ENCODE results near the gene TM9SF2. TPM values are rescaled to one million over a fixed set of nuclear protein-coding genes. Genes with fewer than 3 reads are reported as not detected.

The TM9SF2 gene
- total RNA-seq, 1 donor from 2014 or later, result 76.9 TPM

DNA sequence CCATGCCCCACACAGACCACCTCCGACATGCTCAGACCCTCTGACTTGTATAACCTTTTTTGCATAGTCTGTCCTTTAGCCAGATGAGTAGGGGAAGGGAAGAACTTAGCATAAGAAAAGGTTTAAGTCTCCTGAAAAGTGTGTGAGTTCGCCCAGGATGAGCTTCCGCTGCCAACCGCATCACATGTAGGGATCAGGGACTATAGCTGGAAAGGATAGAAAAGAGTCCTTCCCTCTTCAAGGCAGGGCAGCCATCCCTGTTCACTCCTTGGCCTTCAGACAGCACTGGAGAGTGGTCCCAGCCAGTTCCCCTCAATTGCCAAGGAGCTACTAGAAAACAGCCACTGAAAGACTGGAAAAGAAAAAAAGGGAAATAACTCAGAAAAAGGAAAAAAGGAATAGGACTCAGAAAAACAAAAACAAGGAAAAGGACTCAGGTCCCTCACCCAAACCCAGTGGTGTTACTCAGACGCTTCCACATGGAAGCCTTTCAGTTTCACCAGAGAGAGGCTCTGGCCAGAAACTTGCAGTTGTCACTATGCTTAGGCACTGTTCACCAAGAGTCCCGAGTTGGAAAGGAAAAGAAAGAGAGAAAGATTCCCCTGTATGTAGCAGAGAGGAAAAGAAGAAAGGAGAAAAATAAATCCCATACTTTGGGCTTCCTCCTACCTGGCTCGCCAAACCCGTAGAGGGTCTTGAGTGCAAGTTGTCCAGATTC lies 5.6 kb upstream of the TM9SF2 start:
- intact Hi-C loops (cut with micrococcal nuclease), result loop anchor here (1.0 to 5.0 kb wide), 12 partner anchors 11 to 1518 kb away; partner anchors contain the start of genes GGACT, GPR18, PCCA and ZIC2

DNA sequence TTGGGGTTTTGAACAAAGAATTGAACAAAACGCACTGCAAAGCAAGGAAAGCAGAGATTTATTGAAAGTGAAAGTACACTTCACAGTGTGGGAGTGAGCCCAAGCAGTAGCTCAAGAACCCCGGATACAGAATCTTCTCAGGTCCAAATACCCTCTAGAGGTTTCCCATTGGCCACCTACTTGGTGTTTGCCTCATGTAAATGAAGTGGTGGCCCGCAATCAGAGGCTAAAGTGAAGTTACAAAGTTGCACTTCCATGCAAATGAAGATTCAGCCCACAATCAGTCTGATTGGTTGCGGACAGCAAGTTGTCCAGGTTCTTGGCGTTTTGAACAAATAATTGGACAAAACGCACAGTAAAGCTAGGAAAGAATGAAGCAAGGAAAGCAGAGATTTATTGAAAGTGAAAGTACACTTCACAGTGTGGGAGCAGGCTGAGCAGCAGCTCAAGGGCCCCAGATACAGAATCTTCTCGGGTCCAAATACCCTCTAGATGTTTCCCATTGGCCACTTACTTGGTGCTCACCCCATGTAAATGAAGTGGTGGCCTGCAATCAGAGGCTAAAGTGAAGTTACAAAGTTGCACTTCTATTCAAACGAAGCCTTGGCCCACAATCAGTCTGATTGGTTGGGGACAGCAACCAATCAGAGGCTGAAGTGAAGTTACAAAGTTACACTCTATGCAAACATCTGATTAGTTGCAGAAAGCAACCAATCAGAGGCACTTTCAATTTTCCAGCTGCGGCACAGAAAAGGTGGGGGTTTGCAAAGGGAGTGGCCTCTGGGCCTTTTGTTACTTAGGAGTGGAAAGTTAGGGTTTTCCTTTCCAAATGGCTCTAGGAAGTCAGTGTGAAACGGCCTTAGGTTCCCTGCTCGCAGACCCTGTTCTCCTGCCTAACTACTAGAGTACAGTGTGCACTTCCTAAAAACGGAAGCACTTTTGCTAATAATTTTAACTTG lies 4.8 kb upstream of the TM9SF2 start:
- intact Hi-C loops (cut with micrococcal nuclease), result loop anchor here (1.0 to 5.0 kb wide), 12 partner anchors 12 to 1519 kb away; partner anchors contain the start of genes GGACT, GPR18, PCCA and ZIC2

DNA sequence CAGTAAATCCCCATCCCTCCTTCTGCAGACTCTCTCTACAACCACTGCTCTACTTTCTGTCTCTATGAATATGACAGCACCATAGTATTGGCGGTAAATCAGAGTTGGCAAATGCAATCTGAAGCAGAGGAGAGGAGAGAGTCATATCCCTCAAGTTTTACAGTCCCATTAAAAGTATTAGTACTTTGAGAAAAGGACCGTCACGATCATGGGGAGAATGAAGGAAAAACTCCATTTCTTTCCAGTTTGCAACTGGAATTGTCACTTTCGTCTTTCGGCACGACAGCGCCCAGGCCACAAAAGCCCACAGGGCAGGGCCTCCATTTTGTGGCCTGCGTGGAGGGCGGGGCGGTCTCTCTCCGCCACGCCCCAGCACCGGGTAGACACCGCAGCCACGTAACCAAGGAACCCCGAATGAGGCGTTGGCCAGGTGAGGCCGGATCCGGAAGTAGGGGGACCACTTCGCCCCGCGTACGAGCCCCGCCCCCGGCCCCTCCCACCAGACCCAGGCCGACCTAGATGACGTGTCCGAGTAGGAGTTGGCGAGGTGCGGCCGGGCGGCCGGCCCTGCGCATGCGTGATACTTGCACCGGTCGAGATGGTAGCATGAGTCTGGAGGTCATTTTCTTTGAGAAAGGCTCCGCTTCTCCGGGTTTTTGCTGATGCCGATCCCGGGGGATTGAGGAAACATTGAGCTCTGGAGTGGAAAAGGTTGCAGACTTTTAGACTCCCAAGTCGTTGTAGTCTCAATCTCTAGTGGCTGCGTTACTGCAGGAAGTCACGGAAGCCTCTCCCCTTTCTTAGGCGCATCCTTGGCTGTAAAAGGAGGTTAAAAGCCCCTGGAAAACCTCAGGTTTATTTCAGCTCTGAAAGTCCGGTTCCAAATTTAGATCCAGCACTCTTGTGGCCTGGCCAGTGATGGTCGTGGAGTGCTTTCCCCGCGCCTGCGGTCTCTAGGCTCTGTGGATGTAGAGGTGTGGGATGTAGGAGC lies 2.8 kb upstream of the TM9SF2 start:
- intact Hi-C loops (cut with micrococcal nuclease), result loop anchor here (1.0 to 5.0 kb wide), 12 partner anchors 34 to 1521 kb away; partner anchors contain the start of genes GGACT and ZIC2

DNA sequence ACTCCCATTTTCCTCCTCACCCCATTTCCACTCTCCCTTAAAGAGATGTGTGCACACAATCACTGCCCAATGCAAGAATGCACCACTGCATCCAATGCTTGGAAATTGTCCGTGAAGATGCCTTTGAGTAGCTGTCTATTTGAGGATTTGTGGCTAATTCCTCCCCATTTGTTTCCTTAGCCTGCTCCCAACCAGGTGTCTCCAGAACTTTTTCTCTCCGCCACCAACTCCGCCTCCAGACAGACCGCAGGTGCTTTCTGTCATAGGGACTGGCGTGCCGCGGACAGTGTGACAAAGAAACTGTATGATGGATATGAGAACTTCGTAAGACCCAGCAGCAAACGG lies 461 bp upstream of the TM9SF2 start:
- intact Hi-C loops (cut with micrococcal nuclease), result loop anchor here (1.0 to 5.0 kb wide), 7 partner anchors 42 to 589 kb away; partner anchors contain the start of genes CLYBL and UBAC2

DNA sequence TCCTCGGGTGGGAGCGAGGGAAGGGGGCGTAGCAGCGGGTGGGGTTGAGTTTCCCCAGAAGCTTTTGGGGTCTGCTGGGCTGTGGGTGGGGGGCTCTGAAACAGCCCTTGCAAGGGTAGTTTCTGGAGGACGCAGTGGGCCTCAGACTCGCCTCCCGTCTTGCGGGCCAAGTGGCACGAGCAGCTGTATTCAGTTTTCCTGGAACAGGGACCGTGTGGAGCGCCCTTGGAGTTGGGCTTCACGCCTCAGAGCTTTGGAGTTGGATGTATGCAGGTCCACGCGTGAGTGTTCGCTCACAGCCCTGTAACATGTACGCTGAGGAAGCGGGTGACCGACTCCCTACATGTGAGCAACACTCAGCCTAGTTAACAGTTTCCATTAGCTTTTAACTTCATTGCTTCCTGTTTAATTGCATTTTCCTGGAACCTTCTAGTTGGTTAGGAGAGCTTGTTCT lies 603 bp downstream of the TM9SF2 start:
- intact Hi-C loops (cut with micrococcal nuclease), result loop anchor here (1.0 to 5.0 kb wide), 7 partner anchors 41 to 590 kb away; partner anchors contain the start of genes CLYBL and UBAC2

DNA sequence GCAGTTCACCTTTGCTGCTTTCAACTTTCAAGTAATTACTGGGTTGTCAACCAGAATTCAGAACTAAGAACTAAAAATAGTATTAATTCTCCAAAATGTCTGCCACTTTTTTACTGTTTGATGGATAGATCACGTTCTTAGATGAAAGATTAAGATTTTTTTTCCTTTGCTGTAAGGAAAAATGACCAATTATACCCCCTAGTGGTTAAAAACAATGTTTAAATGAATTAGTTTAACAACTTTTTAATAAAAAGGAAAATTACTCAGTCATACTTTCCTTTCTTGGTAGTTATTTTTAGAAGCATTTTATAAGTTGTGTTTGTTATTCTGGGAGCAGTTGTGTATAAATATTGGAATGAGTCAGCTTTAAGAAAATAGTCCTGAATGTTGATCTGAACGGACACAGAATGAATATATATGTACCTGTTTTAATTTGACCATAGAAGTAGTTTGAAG lies 4.6 kb downstream of the TM9SF2 start:
- intact Hi-C loops (cut with micrococcal nuclease), result loop anchor here (1.0 kb wide), 1 partner anchor 64 kb away; no protein-coding TSS in a partner anchor

DNA sequence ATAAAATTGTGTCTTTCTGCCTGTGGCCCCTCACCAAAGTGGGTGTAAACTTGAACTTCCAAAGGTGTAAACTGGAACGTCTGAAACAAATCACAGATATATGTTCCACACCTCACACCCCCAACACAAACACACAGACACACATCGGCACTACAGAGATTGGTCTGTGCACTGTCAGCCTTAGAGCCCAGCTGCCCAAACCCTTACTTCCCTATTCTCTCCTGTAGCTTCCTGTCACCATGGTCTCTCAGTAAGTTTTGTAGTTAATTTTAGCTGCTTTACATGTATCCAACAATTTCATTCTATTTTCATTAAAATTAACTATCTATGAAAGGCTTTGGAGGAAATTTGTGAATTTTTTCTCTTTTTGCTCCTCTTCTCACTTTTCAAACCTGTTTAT lies 5.4 kb downstream of the TM9SF2 start:
- intact Hi-C loops (cut with micrococcal nuclease), result no loop called here

DNA sequence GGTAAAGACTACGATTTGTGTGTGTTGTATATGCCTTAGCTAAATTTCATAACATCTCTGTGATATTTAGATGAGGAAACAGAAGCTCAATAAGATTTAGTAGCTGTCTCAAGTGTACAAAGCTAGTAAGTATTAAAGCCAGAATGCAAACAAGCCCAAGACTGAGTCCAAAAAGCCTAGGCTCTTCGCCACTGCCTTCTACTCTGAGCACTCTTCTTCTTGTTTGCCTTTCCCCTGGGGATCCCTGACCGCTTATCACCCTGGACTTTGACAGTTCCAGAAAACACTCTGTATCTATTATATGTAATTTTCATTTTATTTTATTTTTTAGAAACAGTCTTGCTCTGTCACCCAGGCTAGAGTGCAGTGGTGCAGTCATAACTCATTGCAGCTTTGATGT lies 5.8 kb downstream of the TM9SF2 start:
- intact Hi-C loops (cut with micrococcal nuclease), result no loop called here

DNA sequence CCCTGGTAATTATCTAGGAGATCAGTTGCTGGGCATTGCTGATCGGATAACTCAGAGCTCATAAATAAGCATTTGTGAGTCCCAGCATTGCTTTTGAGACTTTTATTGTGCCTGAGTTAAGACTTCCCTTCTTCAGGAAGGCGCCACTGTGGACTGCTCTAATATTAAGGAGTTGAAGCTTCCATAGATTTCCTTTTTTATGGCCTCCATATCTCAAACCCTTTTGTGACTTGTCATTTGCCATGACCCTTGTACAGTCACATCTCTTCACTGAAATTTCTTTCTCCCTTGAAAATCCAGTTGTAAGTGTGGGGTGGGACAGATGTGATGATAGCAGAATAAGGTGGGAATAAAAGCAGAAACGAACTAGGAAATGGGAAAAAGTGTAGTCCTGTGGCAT lies 6.3 kb downstream of the TM9SF2 start:
- intact Hi-C loops (cut with micrococcal nuclease), result no loop called here

DNA sequence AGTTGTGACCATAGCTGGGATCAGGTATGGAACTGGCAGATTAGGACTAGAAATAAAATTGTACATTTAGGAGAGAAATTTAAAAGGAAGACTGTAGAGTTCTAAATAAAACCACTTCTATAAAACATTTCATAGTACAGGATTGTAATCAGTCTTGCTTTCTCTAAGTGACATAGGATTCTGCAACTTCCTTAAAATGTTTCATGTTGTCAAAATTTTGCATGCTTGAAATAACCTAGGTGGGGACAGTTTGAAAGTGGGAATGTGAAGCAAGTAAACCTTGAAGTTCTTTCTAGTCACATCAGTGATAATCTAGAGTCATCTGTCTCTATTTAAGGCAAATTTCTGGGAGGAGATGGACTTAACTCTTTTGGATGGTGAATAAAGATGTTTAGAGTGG lies 6.7 kb downstream of the TM9SF2 start:
- intact Hi-C loops (cut with micrococcal nuclease), result no loop called here

DNA sequence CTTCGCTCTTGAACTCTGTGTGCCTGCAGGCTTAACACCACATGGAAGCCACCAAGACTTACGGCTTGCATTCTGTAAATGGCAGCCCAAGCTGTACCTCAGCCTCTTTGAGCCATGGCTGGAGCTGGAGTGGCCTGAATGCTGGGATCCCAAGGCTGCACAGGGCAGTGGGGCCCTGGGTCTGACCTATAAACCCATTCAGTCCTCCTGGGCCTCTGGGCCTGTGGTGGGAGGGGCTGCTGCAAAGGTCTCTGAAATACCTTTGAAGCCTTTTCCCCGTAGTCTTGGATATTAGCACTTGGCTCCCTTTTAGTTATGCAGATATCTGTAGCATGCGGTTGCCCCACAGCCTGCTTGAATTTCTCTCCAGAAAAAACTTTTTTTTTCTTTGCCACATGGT lies 8.2 kb downstream of the TM9SF2 start:
- intact Hi-C loops (cut with micrococcal nuclease), result no loop called here

DNA sequence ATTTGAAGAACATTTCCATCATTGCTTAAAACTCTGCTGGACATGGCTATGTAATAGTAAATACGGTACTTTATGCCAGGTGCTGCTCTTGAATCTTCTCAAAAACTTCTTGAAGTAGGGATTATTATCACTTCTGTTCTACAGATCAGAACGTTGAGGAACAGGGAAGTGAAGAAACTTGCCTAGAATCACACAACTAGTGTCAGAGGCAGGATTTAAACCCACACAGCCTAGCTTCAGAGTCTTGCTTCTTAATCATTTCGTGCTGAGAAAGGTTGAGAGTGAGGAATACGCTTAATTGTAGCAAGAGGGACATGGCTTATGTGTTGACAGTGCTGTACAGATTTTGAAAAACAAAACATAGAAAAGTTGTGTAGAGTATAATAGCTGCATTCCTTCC lies 13.5 kb downstream of the TM9SF2 start:
- intact Hi-C loops (cut with micrococcal nuclease), result no loop called here

DNA sequence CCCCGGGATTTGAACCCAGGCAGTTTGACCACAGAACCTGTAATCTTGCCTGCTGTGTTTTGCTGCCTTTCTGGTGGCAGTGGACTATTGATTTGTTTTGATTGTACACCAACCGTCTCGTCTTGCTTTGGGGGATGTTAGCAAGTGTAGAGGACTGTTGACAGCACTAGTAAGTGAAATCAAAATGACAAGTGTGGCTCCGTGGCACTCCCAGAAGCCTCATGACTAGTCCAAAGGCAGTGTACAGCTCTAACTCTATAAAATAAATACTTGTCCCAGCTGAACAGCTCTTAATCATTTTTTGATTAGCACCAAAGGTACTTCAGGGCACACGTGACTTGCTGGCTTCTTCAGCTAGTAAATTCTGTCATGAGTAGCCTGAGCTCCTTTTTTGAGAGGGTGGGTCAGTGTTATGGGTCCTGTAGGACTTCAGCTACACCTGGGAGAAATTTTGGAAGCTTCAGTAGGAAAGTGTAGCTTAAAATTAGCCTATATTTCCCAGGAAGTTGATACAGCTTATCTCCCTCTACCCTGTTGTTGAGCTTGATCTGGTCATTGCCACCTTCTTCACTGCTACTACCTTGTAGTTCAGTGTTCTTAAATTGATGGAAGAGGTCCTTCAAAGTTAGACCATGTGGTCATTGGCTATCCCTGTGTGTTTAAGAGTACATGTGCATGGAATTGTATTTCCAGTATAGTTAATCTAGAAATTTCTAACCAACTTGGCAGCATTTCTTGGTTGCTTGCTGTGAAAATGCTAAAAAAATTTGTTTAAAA lies 15.1 kb downstream of the TM9SF2 start:
- intact Hi-C loops (cut with micrococcal nuclease), result no loop called here

DNA sequence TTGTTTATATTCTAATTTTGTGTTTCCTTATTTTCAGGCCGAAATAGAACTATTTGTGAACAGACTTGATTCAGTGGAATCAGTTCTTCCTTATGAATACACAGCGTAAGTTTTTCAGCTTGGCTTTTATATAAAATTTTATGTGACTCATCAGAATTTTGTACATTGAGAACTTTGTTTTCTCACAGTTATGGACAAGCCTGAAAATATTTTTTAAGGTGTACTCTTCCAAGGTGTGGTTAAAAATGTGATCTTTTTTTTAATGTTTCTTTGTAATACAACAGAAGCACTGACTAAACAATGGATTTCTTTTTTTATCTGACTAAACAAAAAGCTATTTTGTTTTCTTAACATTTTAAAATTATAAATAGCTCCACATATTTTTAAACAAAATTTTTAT lies 16.3 kb downstream of the TM9SF2 start:
- intact Hi-C loops (cut with micrococcal nuclease), result no loop called here

DNA sequence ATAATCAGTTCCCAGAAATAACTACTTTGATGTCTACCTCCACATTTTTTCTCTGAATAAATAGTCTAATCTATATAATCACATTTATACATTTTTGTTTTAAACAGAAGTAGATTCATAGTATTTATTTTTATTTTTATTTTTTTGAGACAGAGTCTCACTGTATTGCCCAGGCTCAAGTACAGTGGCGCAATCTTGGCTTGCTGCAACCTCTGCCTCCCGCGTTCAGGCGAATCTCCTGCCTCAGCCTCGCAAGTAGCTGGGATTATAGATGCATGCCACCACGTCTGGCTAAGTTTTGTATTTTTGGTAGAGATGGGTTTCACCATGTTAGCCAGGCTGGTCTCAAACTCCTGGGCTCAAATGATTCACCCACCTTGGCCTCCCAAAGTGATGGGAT lies 16.7 kb downstream of the TM9SF2 start:
- intact Hi-C loops (cut with micrococcal nuclease), result no loop called here

DNA sequence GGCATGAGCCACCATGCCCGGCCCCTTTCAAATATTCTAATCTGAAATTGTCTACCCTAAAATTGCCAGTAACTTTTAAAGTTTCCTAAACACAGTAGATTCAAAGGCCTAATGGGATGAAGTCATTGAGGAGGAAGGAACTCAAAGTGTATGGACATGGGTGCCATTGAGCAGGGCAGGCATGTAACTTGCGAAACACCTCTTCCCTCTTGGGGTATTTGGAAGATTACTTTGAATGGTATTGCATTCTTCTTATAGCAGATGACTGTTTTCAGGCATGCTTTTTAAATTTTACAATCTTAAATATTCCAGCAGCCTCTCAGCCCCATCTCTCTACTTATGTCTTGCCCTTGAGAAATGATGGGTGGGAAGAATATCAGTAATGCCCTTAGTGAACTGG lies 21.0 kb downstream of the TM9SF2 start:
- intact Hi-C loops (cut with micrococcal nuclease), result no loop called here

DNA sequence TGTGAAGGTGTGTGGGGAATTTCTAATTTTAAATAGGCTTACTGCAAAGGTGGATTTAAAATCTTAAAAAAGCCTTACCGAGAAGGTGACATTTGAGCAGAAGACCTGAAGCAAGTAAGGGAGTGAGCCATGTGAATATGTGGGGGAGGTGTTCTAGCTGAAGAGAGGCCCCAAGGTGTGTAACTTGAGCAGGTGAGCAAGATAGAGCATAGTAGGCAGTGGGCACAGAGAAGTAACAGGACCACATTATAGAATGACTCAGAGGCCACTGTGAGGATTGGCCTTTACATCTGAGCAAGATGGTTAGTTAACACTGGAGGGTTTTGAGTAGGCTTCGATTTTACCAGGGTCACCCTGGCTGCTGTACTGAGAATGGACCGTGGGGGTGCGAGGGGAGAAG lies 22.6 kb downstream of the TM9SF2 start:
- intact Hi-C loops (cut with micrococcal nuclease), result no loop called here

DNA sequence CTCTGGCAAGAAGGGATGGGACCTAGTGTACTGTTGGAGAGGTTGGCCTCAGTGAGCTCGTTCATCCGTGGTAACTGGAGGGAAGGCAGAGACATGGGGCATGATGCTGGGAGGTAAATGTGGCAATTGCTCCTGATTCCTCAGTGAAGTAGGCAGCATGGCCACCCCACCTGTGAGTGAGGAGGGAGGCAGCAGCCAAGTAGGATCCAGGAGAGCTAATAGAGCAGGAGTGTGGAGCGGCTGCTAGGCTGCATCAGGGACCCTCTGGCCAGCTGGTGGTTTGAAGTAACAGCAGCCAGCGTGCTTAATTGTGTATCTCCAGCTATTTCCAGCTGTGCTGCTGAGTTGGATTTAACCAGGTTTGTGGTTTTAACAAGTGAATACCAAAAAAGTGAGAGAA lies 24.7 kb downstream of the TM9SF2 start:
- intact Hi-C loops (cut with micrococcal nuclease), result no loop called here

DNA sequence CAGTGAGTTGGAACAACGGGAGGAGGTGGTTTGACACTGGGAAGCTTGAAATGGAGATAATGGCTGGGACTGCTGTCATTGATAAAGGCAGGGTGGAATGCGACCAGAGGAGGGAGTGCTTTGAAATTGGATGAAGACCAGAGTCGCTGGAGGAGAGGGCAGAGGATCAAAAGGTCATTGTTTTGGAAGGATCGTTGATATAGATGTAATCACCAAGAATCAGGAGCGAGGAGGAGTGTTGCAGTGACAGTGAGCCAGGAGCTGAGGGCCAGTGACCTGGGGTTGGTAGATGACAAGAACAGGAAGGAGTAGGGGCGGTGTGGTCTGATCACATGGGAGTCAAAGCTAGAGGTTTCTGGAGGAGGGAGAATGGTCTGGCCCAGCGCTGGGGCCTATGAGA lies 25.3 kb downstream of the TM9SF2 start:
- intact Hi-C loops (cut with micrococcal nuclease), result no loop called here

DNA sequence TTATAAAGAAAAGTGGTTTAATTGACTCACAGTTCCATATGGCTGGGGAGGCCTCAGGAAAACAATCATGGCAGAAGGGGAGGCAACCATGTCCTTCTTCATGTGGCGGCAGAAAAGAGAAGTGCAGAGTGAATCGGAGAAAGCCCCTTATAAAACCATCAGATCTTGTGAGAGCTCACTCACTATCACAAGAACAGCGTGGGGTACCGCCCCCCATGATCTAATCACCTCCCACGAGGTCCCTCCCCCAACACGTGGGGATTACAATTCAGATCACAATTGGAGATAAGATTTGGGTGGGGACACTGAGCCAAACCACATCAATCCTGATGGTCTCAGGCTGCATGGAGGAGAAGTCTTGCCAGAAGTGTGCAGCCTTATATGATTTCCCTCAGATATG lies 26.0 kb downstream of the TM9SF2 start:
- intact Hi-C loops (cut with micrococcal nuclease), result no loop called here
